ENCODE results near the gene AGER.

AGER gene

GRCh38 chr6:32184084-32184640, at the start of gene AGER:
Gene AGER (minus strand): TSS chr6:32184253. CDS start chr6:32184222, 31 bp downstream.
- Histone ChIP-seq H3K9me3 (ENCODE audit: control insufficient read depth, insufficient read depth, low read depth, low read length) (no peaks in the 10 kb centered on the region), H3K4me1 (ENCODE audit: control insufficient read depth, insufficient read depth, low read length) (peaks cover 4% of the 10 kb centered on the region), H3K36me3 (ENCODE audit: control insufficient read depth in 2 of 2, insufficient read depth in 1 of 2, low read length in 2 of 2) (peaks cover 0 to 73% of the 10 kb centered on the region in 2 experiments; a peak in 2 of 3 replicates), H3K4me3 (ENCODE audit: low read depth, low read length) (no peak within 1 kb of the TSS), H3K27ac (ENCODE audit: extremely low read depth, low read depth, low read length) (no peak within 1 kb of the TSS)
- CTCF ChIA-PET, result interaction anchor here (2.1 kb wide), 1 partner anchor 11 kb away, joined by 9 read pairs; no protein-coding TSS in a partner anchor
- POLR2A ChIA-PET, result no interaction called here
- TF ChIP-seq ZBTB17 (tag by site-specific recombination; IDR thresholded peaks at IDR 0.05), result no peak
- no peak for TF ChIP-seq ZNF768 (tag by site-specific recombination; IDR thresholded peaks at IDR 0.05)
- TF ChIP-seq ZSCAN4 (tag by site-specific recombination; IDR thresholded peaks at IDR 0.05), result no peak
- no peak for TF ChIP-seq KLF10 (tag by site-specific recombination; IDR thresholded peaks at IDR 0.05)
- TF ChIP-seq ZNF548 (tag by site-specific recombination; IDR thresholded peaks at IDR 0.05), result no peak
- no peak for TF ChIP-seq ZXDB (tag by site-specific recombination; IDR thresholded peaks at IDR 0.05)
- TF ChIP-seq ZNF221 (tag by site-specific recombination; IDR thresholded peaks at IDR 0.05; ENCODE audit: borderline replicate concordance), result no peak
- TF ChIP-seq CTCF (tag by site-specific recombination; IDR thresholded peaks at IDR 0.05), result no peak
- TF ChIP-seq ZBTB11 (tag by site-specific recombination; conservative IDR thresholded peaks at IDR 0.05; ENCODE audit: low read depth), result no peak
- TF ChIP-seq ZNF777 (tag by site-specific recombination; IDR thresholded peaks at IDR 0.05; ENCODE audit: borderline replicate concordance), result no peak
- TF ChIP-seq ZBTB26 (tag by site-specific recombination; optimal IDR thresholded peaks at IDR 0.05), result no peak
- no peak for TF ChIP-seq HIC1 (tag by site-specific recombination; IDR thresholded peaks at IDR 0.05)
- TF ChIP-seq ZNF521 (tag by site-specific recombination; IDR thresholded peaks at IDR 0.05), result no peak
- no peak for TF ChIP-seq ZNF223 (tag by site-specific recombination; IDR thresholded peaks at IDR 0.05)
- TF ChIP-seq TSHZ1 (tag by site-specific recombination; IDR thresholded peaks at IDR 0.05; ENCODE audit: borderline replicate concordance), result no peak
- TF ChIP-seq ZNF843 (tag by site-specific recombination; IDR thresholded peaks at IDR 0.05), result no peak
- no peak for TF ChIP-seq ZBTB48 (tag by site-specific recombination; IDR thresholded peaks at IDR 0.05)
- TF ChIP-seq ZBTB44 (tag by site-specific recombination; IDR thresholded peaks at IDR 0.05), result no peak
- no peak for TF ChIP-seq EGR2 (tag by site-specific recombination; IDR thresholded peaks at IDR 0.05; ENCODE audit: low read depth)
- no peak for TF ChIP-seq ZNF701 (tag by site-specific recombination; IDR thresholded peaks at IDR 0.05)
